HCEC 1CT (cell line): ENCODE results near the gene TUBD1.
"Not testable (repeated sequence)": the region's sequence is repeated elsewhere in the genome, so short reads cannot be mapped to it uniquely, and the experiment has no call there.

Experiments used
- DNase-seq: peaks from one replicate; pipeline ENCODE4 v3.0.0-alpha.2; 2017

The TUBD1 gene

GRCh38 chr17:59892924-59893675 is at the start of gene TUBD1, which contains the start of gene RPS6KB1:
Gene TUBD1, minus strand, starts transcription at chr17:59892943. Its CDS starts 1,941 bp downstream, at chr17:59891002.
Gene RPS6KB1, plus strand, starts transcription at chr17:59893121. Its CDS starts 64 bp downstream, at chr17:59893185.
- peak; percentile 99 for DNase-seq

- DNase-seq, result no peak
These were observed 48.4 kb upstream of the TUBD1 start for GRCh38 chr17:59941131-59941530.

GRCh38 chr17:59940697-59941096 is 48.0 kb upstream of the TUBD1 start:
- DNase-seq, result not testable (repeated sequence)

GRCh38 chr17:59933317-59933716 is 40.6 kb upstream of the TUBD1 start:
- not testable (repeated sequence) for DNase-seq

GRCh38 chr17:59930768-59931167 is 38.0 kb upstream of the TUBD1 start:
- peak; percentile 23 for DNase-seq

GRCh38 chr17:59930121-59930520 is 37.4 kb upstream of the TUBD1 start:
- not testable (repeated sequence) for DNase-seq

GRCh38 chr17:59920637-59921036 is 27.9 kb upstream of the TUBD1 start:
- DNase-seq, result not testable (repeated sequence)

- no peak for DNase-seq
These were observed 23.7 kb upstream of the TUBD1 start for GRCh38 chr17:59916446-59916845.

GRCh38 chr17:59914274-59914854 is 21.6 kb upstream of the TUBD1 start:
- DNase-seq, result peak; percentile 45

GRCh38 chr17:59907467-59907866 is 14.7 kb upstream of the TUBD1 start:
- DNase-seq, result no peak

- no peak for DNase-seq
These were observed 10.7 kb upstream of the TUBD1 start for GRCh38 chr17:59903455-59903854.

- DNase-seq, result no peak
These were observed 8.9 kb upstream of the TUBD1 start for GRCh38 chr17:59901604-59902003.

GRCh38 chr17:59899099-59899498 is 6.4 kb upstream of the TUBD1 start:
- no peak for DNase-seq

GRCh38 chr17:59897090-59897489 is 4.3 kb upstream of the TUBD1 start:
- peak; percentile 52 for DNase-seq

- peak; percentile 23 for DNase-seq
These were observed 945 bp upstream of the TUBD1 start for GRCh38 chr17:59893676-59894100.

GRCh38 chr17:59892251-59892923 is 356 bp downstream of the TUBD1 start:
- DNase-seq, result no peak

GRCh38 chr17:59890720-59891119 is 2.0 kb downstream of the TUBD1 start:
- no peak for DNase-seq

- no peak for DNase-seq
These were observed 4.5 kb downstream of the TUBD1 start for GRCh38 chr17:59888145-59888750.

- DNase-seq, result no peak
These were observed 7.9 kb downstream of the TUBD1 start for GRCh38 chr17:59884861-59885260.

GRCh38 chr17:59878624-59879023 is 14.1 kb downstream of the TUBD1 start:
- DNase-seq, result no peak

- no peak for DNase-seq
These were observed 14.8 kb downstream of the TUBD1 start for GRCh38 chr17:59877965-59878364.

GRCh38 chr17:59876107-59876506 is 16.6 kb downstream of the TUBD1 start:
- no peak for DNase-seq

- DNase-seq, result no peak
These were observed 18.4 kb downstream of the TUBD1 start for GRCh38 chr17:59874376-59874775.
